ENCODE results near the gene PTPRA. TPM values are rescaled to one million over a fixed set of nuclear protein-coding genes. Genes with fewer than 3 reads are reported as not detected.

Gene PTPRA
- total and polyA plus RNA-seq, 2 of the 8 experiments (the other 6 are each of a cell fraction or from before 2014, with no cell fraction given): 47.7 to 51.3 TPM

- TF ChIP-seq CHD7 (IDR thresholded peaks at IDR 0.05; ENCODE audit: insufficient replicate concordance, low read length) (no peak), BCL11A (IDR thresholded peaks at IDR 0.05; ENCODE audit: low read depth in 2 of 2, low read length in 2 of 2) (no peak), ATF2 (IDR thresholded peaks at IDR 0.05; ENCODE audit: low read length) (no peak), POU5F1 (IDR thresholded peaks at IDR 0.05; ENCODE audit: low read depth, low read length) (no peak)
Measured at GRCh38 chr20:2987861-2988260, 114.6 kb downstream of the PTPRA start (continued).
